Measurements from ENCODE around the gene RTP2.

GRCh38 chr3:187714404-187714979 is 12.1 kb upstream of the RTP2 start:
- TF ChIP-seq CTCF (conservative IDR thresholded peaks at IDR 0.05; ENCODE audit: low read depth in 2 of 2) (peak; percentile 94 to 99), POLR2AphosphoS5 (IDR thresholded peaks at IDR 0.05; ENCODE audit: low read depth) (no peak), REST (IDR thresholded peaks at IDR 0.05; ENCODE audit: unreplicated experiment) (no peak), JUNB (IDR thresholded peaks at IDR 0.05; ENCODE audit: unreplicated experiment) (no peak), EZH2phosphoT487 (IDR thresholded peaks at IDR 0.05; ENCODE audit: unreplicated experiment) (no peak)

All from GM23338 (cell line).